Peyer's patch (tissue), 4 donors: Measurements from ENCODE around the gene PHACTR3.

Experiments
- CTCF ChIP-seq, 6 experiments: fragments of 450-650 bp in 4 of 6; fragments of 200-600 bp in 2 of 6; sonication (generic) in 1 of 6; IDR thresholded peaks; one replicate each; pipeline ENCODE4 v1.5.1; 2017 to 2019; ENCODE audit warnings: antibody characterized with exemption in 6 of 6, mild to moderate bottlenecking in 3 of 6, moderate library complexity in 1 of 6
- POLR2A ChIP-seq, 2 donors: fragments of 450-650 bp; IDR thresholded peaks; one replicate each; pipeline ENCODE4 v1.5.1; 2017; ENCODE audit warnings: antibody characterized with exemption in 2 of 2, mild to moderate bottlenecking in 2 of 2, moderate library complexity in 2 of 2

GRCh38 chr20:59836767-59837166, 232.4 kb downstream of the PHACTR3 start:
- no peak for TF ChIP-seq CTCF (IDR thresholded peaks at IDR 0.05)
- TF ChIP-seq POLR2A (IDR thresholded peaks at IDR 0.05): no peak
